ENCODE measurements around the gene METTL22. TPM values are rescaled to one million over a fixed set of nuclear protein-coding genes. Genes with fewer than 3 reads are reported as not detected.

Gene METTL22
- total and polyA plus RNA-seq, 2 experiments from 2014 or later, result 17.6 to 19.7 TPM

GRCh38 chr16:8579559-8579958, 41.9 kb upstream of the METTL22 start:
- no peaks in the 10 kb centered on the region for H3K36me3 ChIP-seq (replicated peaks; ENCODE audit: insufficient read depth, low read depth)
- WGBS (ENCODE audit: low lambda C conversion rate, missing lambda C conversion rate), result 90% methylated on average over 9 of the region's 9 CpGs

GRCh38 chr16:8581831-8582580, 39.5 kb upstream of the METTL22 start:
- Histone ChIP-seq H3K4me2 (no peak overlapping the region), H3K79me2 (no peaks in the 10 kb centered on the region), H3K27me3 (peaks cover 10% of the 10 kb centered on the region), H3K4me1 (ENCODE audit: insufficient read depth) (no peaks in the 10 kb centered on the region), H3K36me3 (replicated peaks; ENCODE audit: insufficient read depth, low read depth) (no peaks in the 10 kb centered on the region), H3K9me2 (replicated peaks; ENCODE audit: insufficient read depth) (no peaks in the 10 kb centered on the region), H3K9me3 (ENCODE audit: low read depth) (no peaks in the 10 kb centered on the region), H3K4me3 (no peak overlapping the region), H2AFZ (no peak overlapping the region), H3K27ac (no peak overlapping the region), H4K20me1 (ENCODE audit: insufficient read depth, poor library complexity, severe bottlenecking) (no peaks in the 10 kb centered on the region)
- no peak for DNase-seq (ENCODE audit: low spot score)
- no peak for TF ChIP-seq EZH2phosphoT487 (IDR thresholded peaks at IDR 0.05; ENCODE audit: low read depth, severe bottlenecking, unreplicated experiment)
- TF ChIP-seq, protein P1, sequence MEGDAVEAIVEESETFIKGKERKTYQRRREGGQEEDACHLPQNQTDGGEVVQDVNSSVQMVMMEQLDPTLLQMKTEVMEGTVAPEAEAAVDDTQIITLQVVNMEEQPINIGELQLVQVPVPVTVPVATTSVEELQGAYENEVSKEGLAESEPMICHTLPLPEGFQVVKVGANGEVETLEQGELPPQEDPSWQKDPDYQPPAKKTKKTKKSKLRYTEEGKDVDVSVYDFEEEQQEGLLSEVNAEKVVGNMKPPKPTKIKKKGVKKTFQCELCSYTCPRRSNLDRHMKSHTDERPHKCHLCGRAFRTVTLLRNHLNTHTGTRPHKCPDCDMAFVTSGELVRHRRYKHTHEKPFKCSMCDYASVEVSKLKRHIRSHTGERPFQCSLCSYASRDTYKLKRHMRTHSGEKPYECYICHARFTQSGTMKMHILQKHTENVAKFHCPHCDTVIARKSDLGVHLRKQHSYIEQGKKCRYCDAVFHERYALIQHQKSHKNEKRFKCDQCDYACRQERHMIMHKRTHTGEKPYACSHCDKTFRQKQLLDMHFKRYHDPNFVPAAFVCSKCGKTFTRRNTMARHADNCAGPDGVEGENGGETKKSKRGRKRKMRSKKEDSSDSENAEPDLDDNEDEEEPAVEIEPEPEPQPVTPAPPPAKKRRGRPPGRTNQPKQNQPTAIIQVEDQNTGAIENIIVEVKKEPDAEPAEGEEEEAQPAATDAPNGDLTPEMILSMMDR (IDR thresholded peaks at IDR 0.05; ENCODE audit: poor library complexity), result no peak
- TF ChIP-seq EZH2 (IDR thresholded peaks at IDR 0.05; ENCODE audit: borderline replicate concordance), result no peak
- 61% methylated on average over 6 of the region's 6 CpGs for WGBS (ENCODE audit: low lambda C conversion rate, missing lambda C conversion rate)

More at GRCh38 chr16:8579559-8579958, 41.9 kb upstream of the METTL22 start:
- no peak overlapping the region for H2AFZ ChIP-seq
- no peak overlapping the region for H3K4me2 ChIP-seq
- H3K9me3 ChIP-seq (ENCODE audit: low read depth), result no peaks in the 10 kb centered on the region
- no peaks in the 10 kb centered on the region for H3K79me2 ChIP-seq
- no peak for TF ChIP-seq EZH2 (IDR thresholded peaks at IDR 0.05; ENCODE audit: borderline replicate concordance)
- TF ChIP-seq, protein P1 (IDR thresholded peaks at IDR 0.05; ENCODE audit: poor library complexity), result no peak
- no peak for TF ChIP-seq EZH2phosphoT487 (IDR thresholded peaks at IDR 0.05; ENCODE audit: low read depth, severe bottlenecking, unreplicated experiment)
- H3K27ac ChIP-seq, result no peak overlapping the region
- H3K9me2 ChIP-seq (replicated peaks; ENCODE audit: insufficient read depth), result no peaks in the 10 kb centered on the region
- H4K20me1 ChIP-seq (ENCODE audit: insufficient read depth, poor library complexity, severe bottlenecking), result no peaks in the 10 kb centered on the region
- DNase-seq (ENCODE audit: low spot score), result no peak
- no peak overlapping the region for H3K4me3 ChIP-seq
- no peaks in the 10 kb centered on the region for H3K4me1 ChIP-seq (ENCODE audit: insufficient read depth)
- H3K27me3 ChIP-seq, result peaks cover 6% of the 10 kb centered on the region

DNA sequence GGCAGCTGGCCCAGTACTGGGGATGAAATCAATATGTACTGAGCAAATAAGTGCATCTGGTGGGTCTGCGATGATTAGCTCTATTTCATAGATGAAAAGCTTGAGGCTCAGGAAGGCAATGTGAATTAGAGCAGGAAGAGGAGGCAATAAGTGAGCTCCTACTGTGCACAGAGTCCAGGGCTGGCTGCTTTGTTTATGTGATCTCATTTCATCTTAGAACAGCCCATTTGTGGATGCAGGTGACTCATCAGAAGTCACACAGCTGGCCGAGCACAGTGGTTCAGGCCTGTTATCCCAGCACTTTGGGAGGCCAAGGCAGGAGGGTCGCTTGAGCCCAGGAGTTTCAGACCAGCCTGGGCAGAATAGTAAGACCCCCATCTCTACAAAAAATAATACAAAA, 38.3 kb upstream of the METTL22 start:
- Histone ChIP-seq H3K4me2 (no peak overlapping the region), H3K27me3 (peaks cover 22% of the 10 kb centered on the region), H3K9me3 (ENCODE audit: low read depth) (no peaks in the 10 kb centered on the region), H3K27ac (no peak overlapping the region), H3K79me2 (no peaks in the 10 kb centered on the region), H3K4me1 (ENCODE audit: insufficient read depth) (no peaks in the 10 kb centered on the region), H4K20me1 (ENCODE audit: insufficient read depth, poor library complexity, severe bottlenecking) (no peaks in the 10 kb centered on the region), H3K4me3 (no peak overlapping the region), H3K9me2 (replicated peaks; ENCODE audit: insufficient read depth) (no peaks in the 10 kb centered on the region), H2AFZ (no peak overlapping the region), H3K36me3 (replicated peaks; ENCODE audit: insufficient read depth, low read depth) (no peaks in the 10 kb centered on the region)
- 72% methylated on average over 3 of the region's 3 CpGs for WGBS (ENCODE audit: low lambda C conversion rate, missing lambda C conversion rate)
- TF ChIP-seq EZH2phosphoT487 (IDR thresholded peaks at IDR 0.05; ENCODE audit: low read depth, severe bottlenecking, unreplicated experiment) (no peak), EZH2 (IDR thresholded peaks at IDR 0.05; ENCODE audit: borderline replicate concordance) (no peak)
- TF ChIP-seq, protein P1 (IDR thresholded peaks at IDR 0.05; ENCODE audit: poor library complexity), result no peak
- no peak for DNase-seq (ENCODE audit: low spot score)

Data from hepatocyte (in vitro differentiated cells).